HG03108 (cell line): ENCODE results near the gene STK32B.
"Not testable (repeated sequence)": the region's sequence is repeated elsewhere in the genome, so short reads cannot be mapped to it uniquely, and the experiment has no call there.

ENCODE experiments used
- ATAC-seq: cut with Tn5 transposase; IDR thresholded peaks from one replicate; pipeline ENCODE4 v1.9.1; 2021; ENCODE audit warnings: moderate library complexity; ENCODE audit not compliant: unreplicated experiment

Gene STK32B

GRCh38 chr4:5066968-5067367, 15.7 kb downstream of the STK32B start:
- ATAC-seq, result not testable (repeated sequence)

- ATAC-seq, result no peak
Observed at GRCh38 chr4:5067908-5068307, 16.6 kb downstream of the STK32B start.

GRCh38 chr4:5069901-5070300, 18.6 kb downstream of the STK32B start:
- ATAC-seq, result no peak

DNA sequence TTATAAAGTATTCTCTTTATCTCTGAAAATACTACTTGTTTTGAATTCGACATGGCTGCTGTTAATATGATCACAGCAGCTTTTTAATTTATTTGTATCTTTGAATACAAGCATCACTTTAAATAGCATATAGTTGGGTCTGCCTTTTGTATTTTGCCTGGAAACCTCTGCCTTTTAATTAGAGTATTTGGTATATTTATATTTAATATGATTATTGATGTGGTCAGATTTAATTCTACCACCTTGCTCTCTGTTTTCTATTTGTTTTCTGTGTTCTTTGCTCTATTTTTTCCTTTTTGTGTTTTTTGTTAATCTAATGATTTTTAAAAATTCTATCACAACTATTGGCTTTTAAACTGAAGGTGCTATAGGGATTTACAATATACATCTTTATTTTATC, 21.7 kb downstream of the STK32B start:
- no peak for ATAC-seq

- ATAC-seq, result no peak
Observed at GRCh38 chr4:5078009-5078408, 26.7 kb downstream of the STK32B start.

GRCh38 chr4:5079581-5079980, 28.3 kb downstream of the STK32B start:
- no peak for ATAC-seq

DNA sequence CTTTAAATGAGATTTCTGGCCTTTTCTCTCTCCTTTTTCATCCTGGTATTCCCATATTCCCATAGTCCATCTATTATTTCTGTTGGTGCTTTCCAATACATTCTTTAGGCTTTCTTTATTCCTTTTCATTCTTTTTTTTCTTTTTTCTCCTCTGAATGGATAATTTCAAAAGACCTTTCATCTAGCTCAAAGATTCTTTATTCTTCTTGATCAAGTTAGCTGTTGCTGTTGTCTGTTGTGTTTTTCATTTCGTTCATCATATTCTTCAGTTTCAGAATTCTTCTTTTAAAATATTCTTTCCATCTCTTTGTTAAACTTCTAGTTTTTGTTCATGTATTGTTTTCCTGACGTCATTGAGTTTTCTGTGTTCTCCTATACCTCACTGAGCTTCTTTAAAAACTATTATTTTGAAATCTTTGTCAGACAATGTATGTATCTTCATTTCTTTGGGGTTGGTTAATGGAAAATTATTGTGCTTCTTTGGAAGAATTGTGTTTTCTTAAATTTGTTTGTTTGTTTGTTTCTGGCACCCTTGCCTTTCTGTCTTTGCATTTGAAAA, 30.2 kb downstream of the STK32B start:
- ATAC-seq, result no peak

DNA sequence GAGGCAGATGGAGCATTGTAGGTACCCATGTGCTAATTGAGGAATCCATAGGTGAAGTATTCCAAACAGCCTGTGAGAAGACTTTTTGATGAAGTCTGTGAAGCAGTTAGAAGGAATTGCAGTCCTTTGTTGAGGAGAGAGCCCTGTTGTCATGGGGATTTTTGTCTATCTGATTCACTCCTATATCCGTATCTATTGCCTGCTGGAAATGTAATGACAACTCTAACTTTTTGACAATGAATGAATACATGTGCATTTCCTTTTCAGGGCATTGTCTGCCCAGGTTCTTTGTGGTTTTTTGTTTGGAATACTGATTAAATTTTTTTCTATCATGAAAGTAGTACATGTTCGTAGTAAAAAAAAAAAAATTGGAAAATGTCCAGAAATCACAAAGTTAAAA, 31.1 kb downstream of the STK32B start:
- no peak for ATAC-seq

- ATAC-seq, result no peak
Observed at GRCh38 chr4:5084911-5085475, 33.7 kb downstream of the STK32B start.

GRCh38 chr4:5086535-5086934, 35.3 kb downstream of the STK32B start:
- no peak for ATAC-seq

- ATAC-seq, result no peak
Observed at GRCh38 chr4:5096261-5096660, 45.0 kb downstream of the STK32B start.

DNA sequence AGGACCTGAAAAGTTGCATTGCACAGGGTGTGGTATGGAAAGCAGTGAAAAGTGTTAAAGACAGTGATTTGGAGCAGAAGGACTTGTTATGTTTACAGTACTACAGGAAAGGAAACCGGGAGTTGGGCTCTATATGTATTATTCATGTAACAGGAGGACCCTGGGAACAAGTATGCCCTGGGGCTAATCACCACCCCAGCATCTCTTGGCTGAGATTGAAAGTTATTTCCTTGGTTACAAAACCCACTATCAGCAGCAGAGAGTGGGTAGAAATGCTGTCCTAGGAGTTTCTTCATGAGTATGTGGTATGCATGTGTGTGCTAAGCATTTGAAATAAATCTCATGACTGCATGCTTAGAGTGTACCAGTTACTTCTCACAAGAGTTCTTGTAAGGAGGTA, 46.9 kb downstream of the STK32B start:
- ATAC-seq, result no peak

- no peak for ATAC-seq
Observed at GRCh38 chr4:5100336-5100735, 49.1 kb downstream of the STK32B start.

DNA sequence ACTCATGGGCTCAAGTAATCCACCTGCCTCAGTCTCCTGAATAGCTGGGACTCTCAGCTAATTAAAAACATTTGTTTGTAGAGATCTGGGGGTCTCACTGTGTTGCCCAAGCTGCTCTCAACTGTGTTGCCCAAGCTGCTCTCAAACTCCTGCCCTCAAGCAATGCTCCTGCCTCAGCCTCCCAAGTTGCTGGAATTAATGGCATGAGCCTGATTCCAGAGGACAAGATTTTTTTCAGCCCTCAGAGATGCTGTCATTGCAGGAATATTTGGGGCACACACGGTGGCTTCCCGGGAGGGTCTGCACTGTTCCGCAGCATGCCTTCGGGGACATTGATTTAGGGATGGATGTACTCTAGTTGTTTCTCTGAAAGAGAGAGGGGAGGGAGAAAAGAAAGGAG, 49.7 kb downstream of the STK32B start:
- ATAC-seq, result no peak

DNA sequence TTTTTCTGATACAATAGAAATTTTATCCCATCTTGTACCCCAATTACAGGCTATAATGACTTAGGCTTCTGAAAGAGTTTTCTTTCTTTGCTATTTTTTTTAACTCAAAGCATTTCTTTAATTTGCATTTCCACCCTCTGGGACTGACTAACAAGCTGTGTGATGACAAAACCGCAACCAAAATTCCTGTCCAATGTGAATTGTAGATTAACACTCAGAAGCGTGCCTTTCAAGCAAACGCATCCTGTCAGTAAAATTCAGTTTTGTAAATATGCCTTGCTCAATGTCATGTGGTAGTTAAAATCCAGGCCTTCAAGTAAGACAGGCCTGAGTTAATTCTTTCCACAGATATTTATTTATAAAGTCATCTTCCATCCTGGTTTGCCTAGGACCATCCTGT, 50.3 kb downstream of the STK32B start:
- ATAC-seq, result no peak

GRCh38 chr4:5110901-5111300, 59.6 kb downstream of the STK32B start:
- ATAC-seq, result no peak

GRCh38 chr4:5112333-5113095, 61.2 kb downstream of the STK32B start:
- no peak for ATAC-seq

DNA sequence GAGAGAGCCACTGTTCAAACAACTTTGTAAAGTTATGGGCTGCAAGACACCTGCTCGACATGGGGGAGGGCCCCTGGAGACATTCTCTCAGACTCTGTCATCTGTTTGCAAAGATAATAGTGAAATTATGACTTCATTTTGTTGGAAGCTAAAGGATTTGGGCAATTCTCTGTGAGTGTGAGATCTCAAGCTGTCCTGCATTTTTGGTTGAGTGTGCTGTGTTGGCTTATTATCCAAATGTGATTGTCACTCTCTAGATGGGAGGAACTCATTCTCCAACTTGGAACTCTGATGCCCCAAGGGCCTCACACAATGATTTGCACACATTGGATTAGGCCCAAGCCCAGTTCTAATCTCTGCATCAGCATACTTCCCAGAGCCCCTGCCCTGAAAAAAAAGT, 63.7 kb downstream of the STK32B start:
- ATAC-seq, result no peak

DNA sequence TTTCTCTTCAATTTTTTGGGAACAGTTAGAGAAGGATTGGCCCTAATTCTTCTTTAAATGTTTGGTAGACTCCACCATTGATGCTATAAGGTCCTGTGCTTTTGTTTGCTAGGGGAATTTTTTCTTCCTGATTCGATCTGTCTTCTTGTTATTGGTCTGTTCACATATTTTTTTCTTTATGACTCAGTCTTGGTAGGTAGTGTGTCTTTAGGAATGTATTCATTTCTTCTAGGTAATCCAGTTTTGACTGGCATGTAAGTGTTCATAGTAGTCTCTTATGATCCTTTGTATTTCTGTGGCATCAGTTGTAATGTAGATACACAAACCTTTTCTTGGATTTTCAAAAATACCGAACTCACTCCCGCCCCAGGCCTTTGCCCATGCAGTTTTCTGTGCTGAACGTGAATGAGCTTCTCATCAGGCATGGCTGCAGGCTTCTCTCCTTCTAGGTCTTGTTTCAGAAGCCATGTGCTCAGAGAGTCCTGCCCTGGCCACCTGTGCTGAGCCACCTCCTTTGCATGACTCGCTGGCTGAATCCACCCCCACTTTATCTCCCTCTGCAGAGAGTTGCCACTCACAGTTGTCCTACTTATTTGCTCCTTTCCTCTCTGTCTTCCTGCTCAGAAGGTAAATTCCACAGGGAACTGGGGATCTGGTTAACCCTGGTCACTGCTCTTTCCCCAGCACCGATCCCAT, 67.0 kb downstream of the STK32B start:
- no peak for ATAC-seq

- no peak for ATAC-seq
Observed at GRCh38 chr4:5118994-5119835, 67.9 kb downstream of the STK32B start.

DNA sequence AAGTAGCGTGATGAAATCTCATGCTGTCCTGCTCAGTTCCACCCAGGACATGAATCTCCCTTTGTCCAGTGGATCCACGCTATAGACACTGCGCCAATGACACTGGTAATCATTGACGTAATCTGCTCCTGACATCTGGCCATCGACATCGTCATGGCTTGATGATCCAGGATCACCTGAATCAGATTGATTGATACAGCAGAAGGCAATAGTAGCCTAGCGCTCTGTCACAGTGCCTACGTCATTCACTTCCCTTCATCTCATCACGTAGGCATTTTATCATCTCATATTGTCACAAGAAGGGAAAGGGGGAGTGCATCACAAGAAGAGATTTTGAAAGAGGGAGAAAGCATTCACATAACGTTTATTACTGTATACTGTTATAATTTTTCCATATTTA, 68.8 kb downstream of the STK32B start:
- ATAC-seq, result no peak
